GM18867 (cell line): ENCODE data around the gene AVPR2.

Experiments used
- ATAC-seq: cut with Tn5 transposase; IDR thresholded peaks from one replicate; pipeline ENCODE4 v1.9.1; 2021; ENCODE audit warnings: mild to moderate bottlenecking, moderate library complexity; ENCODE audit not compliant: unreplicated experiment

The AVPR2 gene

DNA sequence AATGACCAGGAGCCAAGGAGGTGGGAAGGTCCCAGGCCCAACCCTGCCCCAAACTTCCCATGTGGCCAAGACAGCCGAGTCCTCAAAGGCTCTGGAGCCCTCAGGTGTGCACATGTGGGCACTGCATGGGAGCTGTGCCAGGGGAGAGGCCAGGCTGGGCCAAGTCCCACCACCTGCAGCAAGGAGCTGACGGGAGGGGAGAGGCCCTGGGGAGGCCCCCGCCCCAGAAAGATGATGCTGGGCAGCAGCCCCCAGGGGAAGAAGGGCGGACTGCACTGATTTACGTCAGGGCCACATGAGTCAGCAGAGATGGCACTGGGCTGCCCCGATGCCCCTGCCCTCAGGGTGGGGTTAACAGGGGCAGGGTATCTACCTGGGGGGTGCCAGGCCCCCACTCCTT, 19.9 kb upstream of the AVPR2 start:
- no peak for ATAC-seq

- ATAC-seq, result no peak
Measured at GRCh38 chrX:153885208-153885787, 19.2 kb upstream of the AVPR2 start.

DNA sequence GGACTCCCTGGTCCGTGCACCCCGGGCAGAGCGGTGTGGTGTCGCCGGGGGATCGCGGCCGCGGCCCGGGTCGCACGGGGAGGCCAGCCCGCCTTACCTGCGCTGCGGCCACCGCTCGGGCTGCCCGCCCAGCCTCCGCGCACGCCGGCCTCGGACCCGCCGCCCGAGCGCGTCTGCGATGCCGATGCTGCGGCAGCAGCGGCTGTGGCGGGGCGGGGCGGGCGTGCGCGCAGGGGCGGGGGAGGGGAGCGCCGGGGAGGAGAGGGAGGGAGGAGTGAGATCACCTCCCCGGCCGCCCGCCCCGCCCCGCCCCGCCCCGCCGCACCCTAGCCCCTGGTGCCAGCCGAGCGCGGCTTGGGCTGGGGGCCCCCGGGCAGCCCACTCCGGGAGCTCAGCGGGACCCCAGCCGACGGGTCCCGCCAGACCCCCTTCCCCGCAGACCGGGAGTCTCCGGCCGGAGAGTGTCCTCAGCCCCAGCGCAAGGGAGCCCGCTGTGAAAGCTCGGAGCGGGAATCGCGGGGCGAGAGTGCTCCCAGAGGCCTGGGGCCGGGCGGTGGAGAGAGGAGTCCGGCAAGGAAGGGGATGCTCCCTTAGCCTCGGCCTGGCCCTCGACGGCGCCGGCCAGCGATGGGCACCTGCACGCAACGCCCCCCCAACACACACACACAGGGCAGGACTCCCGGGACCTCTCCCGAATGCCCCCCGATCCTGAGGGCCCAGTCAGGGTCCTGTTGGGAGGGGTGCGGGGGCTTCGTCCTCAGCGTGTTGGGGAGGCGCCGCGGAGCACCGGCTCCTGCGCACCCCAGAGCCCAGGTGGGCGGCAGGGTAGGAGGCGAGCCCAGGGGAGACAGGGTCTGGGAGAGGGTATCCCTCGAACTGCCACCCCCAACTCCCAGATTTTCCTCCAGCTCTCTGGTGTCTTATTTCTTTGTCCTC, 18.2 kb upstream of the AVPR2 start, which contains the start of gene L1CAM:
Gene L1CAM (minus strand): TSS at position 206 of the 936 bp plus-strand sequence. CDS start 10,337 bp downstream, outside the sequence.
- no peak for ATAC-seq

GRCh38 chrX:153886915-153887314, 17.6 kb upstream of the AVPR2 start:
- no peak for ATAC-seq

GRCh38 chrX:153887385-153887784, 17.1 kb upstream of the AVPR2 start:
- ATAC-seq, result no peak

- no peak for ATAC-seq
Measured at GRCh38 chrX:153888344-153888743, 16.1 kb upstream of the AVPR2 start.

DNA sequence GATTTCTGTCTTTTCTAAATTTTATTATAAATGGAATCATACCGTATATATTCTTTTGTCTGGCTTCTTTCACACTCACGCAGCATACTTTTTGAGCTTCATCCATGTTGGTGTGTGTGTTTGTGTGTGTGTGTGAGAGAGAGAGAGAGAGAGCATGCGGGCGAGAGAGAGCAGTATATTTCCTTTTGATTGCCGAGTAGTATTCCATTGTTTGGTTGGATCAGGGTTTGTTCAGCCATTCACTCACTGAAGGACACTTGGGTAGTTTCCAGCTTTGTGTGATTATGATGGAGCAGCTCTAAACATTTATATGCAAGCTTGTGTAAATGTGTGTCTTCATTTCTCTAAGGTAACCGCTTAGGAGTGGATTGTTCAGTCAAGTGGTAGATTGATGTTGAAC, 15.3 kb upstream of the AVPR2 start:
- ATAC-seq, result no peak

- ATAC-seq, result no peak
Measured at GRCh38 chrX:153897899-153898298, 6.6 kb upstream of the AVPR2 start.

DNA sequence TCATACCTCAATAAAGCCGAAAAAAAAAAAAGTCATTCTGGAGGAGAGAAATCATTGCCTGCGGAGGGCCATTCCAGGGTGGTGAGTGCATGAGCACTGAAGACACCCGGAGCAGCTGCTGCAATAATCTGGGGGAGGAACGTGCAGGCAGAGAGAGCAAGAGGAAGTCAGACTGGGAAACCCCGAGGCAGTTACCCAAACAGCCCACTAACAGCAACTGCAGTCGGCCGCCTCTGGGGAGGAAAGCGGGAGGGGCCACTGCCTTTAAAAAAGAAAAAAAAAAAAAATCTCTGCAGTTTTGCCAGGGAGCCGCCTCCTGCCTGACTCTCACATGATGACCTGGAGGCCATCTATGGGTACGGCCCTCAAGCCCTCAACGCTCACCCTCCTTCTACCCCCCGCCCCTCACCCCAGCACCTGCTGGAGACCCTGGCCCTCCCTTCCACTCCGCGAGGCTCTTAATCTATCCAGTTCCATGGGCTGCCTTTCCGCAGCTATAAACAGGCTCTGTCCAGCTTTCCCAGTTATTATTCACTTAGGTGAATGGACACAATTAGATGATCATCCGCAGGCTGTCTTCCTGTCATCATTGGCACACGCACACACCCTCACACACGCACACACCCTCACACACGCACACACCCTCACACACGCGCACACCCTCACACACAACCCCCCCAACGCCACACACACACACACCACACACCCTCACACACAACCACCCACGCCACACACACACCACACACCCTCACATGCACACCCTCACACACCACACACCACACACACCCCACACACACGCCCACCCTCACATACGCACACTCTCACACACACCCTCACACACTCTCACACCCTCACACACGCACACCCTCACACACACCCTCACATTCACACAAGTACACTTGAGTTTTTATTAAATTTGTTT, 3.4 kb upstream of the AVPR2 start:
- peak; percentile 74 for ATAC-seq

DNA sequence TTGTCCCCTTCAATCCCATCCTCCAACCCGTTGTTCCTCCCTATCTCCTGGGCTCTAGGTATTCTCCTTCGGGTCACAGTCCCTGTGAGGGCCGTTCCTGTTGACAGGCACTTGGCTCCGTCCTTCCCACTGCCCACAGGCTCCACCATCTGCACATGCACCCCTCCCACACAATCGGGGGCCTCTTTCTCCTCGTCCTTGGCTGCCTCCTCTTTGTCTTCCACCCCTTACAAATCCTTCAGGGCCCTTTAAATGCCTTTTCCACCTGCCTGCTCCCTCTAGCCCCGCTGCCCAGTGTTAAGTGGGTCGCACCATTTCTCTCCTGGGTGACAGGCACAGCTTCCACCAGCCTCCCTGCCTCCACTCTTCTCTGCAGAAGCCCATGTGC, 2.7 kb upstream of the AVPR2 start:
- ATAC-seq, result no peak

- no peak for ATAC-seq
Measured at GRCh38 chrX:153902385-153902784, 2.1 kb upstream of the AVPR2 start.

GRCh38 chrX:153903238-153903980, 1.1 kb upstream of the AVPR2 start:
- no peak for ATAC-seq

GRCh38 chrX:153905481-153906095, 1.1 kb downstream of the AVPR2 start:
- ATAC-seq, result no peak

- no peak for ATAC-seq
Measured at GRCh38 chrX:153906126-153906917, 1.8 kb downstream of the AVPR2 start.

DNA sequence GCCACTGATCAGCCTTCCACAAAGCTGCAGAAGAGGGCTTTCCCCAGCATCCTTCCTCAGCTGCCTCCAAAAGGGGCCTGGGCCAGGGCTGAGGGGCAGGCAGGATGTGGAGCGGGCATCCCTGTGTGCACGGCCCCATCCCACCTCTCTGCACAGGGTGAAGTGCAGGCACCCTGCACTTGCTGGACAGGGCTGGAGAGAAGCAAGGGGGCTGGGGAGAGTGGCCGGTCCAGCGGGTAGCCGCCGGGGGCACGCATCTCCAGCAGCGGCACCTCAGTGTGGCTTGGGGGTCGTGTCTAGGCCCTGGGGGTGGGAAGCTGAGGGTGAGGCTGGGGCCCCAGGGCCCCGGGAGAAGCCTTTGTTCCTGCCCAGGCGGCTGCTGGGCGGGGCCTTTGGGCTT, 3.0 kb downstream of the AVPR2 start:
- ATAC-seq, result no peak

GRCh38 chrX:153908219-153908860, 3.9 kb downstream of the AVPR2 start:
- ATAC-seq, result no peak

DNA sequence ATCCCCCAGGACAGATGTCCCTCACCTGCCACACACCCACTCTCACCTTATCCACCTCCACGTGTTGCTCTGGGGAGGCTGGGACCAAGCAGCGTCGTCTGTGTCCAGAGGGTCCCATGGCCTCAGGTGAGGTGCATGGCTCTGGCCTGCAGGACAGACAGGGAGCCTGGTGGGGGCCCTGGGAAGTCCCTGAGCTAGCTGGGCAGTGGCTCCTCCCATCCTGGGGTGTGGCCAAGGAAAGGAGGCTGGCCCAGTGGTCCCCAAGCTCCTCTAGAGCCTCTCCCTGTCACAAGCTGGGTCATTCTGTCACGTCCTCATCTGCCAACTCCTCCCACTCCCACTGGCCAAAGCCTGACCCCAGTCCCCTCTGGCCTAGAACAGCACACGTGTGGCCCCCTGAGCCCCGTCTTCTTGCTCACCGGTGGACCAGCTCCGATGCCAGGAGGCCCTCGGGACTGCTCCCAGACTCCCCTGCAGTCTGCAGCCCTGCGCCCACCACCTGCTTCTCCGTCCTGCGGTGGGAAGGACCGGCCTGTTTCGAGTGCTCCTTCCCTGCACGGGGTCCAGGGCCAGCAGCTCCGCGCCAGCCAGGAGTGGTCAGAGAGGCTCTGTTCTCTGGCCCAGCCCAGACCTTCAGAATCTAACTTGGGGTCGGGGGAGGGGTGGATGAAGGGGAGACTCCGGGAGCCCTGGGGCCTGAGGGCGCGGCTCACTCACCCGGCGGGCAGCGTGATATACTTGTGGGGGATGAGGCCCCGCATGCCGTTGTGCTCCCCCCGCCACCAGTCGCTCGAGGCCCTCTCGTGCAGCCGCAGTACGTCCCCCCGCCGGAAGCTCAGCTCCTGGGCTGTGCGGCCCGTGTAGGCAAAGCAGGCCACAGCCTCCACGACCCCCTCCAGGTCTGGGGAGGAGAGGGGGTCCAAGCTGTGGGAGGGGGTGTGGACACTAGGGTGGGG, 4.8 kb downstream of the AVPR2 start:
- no peak for ATAC-seq

DNA sequence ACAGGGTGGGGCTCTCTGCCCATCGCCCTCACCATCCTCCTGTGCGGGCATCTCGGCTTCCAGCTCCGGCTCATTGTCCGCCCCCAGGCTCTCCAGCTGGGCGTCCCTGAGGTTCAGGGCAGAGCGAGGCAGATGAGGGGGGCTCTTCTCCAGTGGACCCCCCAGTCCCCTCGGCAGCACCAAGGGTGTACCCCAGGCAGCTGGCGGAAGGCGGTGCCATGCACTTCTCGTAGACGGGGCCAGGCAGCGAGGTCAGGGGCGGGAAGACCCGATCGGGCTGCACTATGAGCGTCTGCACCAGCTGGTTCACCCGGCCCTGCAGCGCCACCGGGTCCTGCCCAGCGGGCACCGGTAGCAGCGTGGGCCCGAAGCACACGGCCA, 5.5 kb downstream of the AVPR2 start:
- no peak for ATAC-seq
